ENCODE data around the gene B3GALT4.

B3GALT4 gene

GRCh38 chr6:33313709-33314514, 37.0 kb downstream of the B3GALT4 start, which contains the start of gene TAPBP:
TSS of gene TAPBP (minus strand) at chr6:33314078. CDS start at chr6:33314041, 37 bp downstream.
- in situ Hi-C loops (cut with MboI; ENCODE audit: low sequenced_read_pairs): no loop called here

GRCh38 chr6:33314515-33314942, 37.6 kb downstream of the B3GALT4 start:
- in situ Hi-C loops (cut with MboI; ENCODE audit: low sequenced_read_pairs): no loop called here

GRCh38 chr6:33314943-33315792, 38.2 kb downstream of the B3GALT4 start:
- in situ Hi-C loops (cut with MboI; ENCODE audit: low sequenced_read_pairs): no loop called here

- in situ Hi-C loops (cut with MboI; ENCODE audit: low sequenced_read_pairs): no loop called here
Observed at GRCh38 chr6:33315793-33316602, 39.1 kb downstream of the B3GALT4 start.

- in situ Hi-C loops (cut with MboI; ENCODE audit: low sequenced_read_pairs): no loop called here
Observed at GRCh38 chr6:33316603-33317418, 39.9 kb downstream of the B3GALT4 start.

GRCh38 chr6:33317419-33317668, 40.4 kb downstream of the B3GALT4 start:
- in situ Hi-C loops (cut with MboI; ENCODE audit: low sequenced_read_pairs): no loop called here

- in situ Hi-C loops (cut with MboI; ENCODE audit: low sequenced_read_pairs): no loop called here
Observed at GRCh38 chr6:33317669-33318425, 40.9 kb downstream of the B3GALT4 start, which contains the start of gene ZBTB22. TSS of gene ZBTB22 (minus strand) at chr6:33317744. CDS start at chr6:33316916, 828 bp downstream.

GRCh38 chr6:33318426-33319073, 41.6 kb downstream of the B3GALT4 start:
- in situ Hi-C loops (cut with MboI; ENCODE audit: low sequenced_read_pairs): no loop called here

GRCh38 chr6:33319939-33320314, 43.0 kb downstream of the B3GALT4 start:
- in situ Hi-C loops (cut with MboI; ENCODE audit: low sequenced_read_pairs): no loop called here

GRCh38 chr6:33320315-33321181, 43.6 kb downstream of the B3GALT4 start:
- in situ Hi-C loops (cut with MboI; ENCODE audit: low sequenced_read_pairs): no loop called here

GRCh38 chr6:33321227-33321626, 44.3 kb downstream of the B3GALT4 start:
- in situ Hi-C loops (cut with MboI; ENCODE audit: low sequenced_read_pairs): no loop called here

GRCh38 chr6:33323623-33323948, 46.7 kb downstream of the B3GALT4 start:
- in situ Hi-C loops (cut with MboI; ENCODE audit: low sequenced_read_pairs): no loop called here

GRCh38 chr6:33324125-33324524, 47.2 kb downstream of the B3GALT4 start:
- in situ Hi-C loops (cut with MboI; ENCODE audit: low sequenced_read_pairs): no loop called here

All from HL-60/S4 treated with retinoic acid at 250 ng/mL for 4 days and 3 days (cell line).